HG03175 (cell line): Measurements from ENCODE around the gene ABCC10.
"Not testable (repeated sequence)": the region's sequence is repeated elsewhere in the genome, so short reads cannot be mapped to it uniquely, and the experiment has no call there.

Experiments used
- ATAC-seq: cut with Tn5 transposase; IDR thresholded peaks from one replicate; pipeline ENCODE4 v1.9.1; 2021; ENCODE audit warnings: mild to moderate bottlenecking, moderate library complexity; ENCODE audit not compliant: unreplicated experiment

ABCC10 gene

DNA sequence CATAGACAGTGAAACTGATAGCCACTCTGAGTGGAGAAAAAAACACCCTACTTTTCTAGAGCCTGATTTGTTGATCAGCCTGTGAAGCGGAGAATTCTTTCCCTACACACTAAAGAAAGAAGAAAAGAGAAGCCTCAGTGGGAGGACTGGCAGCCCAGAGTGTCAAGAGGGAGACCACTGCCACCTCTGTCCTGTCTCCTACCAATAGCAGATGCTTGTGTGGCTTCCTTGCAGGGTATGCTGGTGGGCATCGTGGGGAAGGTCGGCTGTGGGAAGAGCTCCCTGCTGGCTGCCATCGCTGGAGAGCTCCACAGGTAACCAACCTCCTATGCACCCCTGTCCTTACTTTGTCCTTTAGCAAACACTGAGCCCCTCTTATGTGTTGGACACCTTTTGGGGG lies 10.4 kb downstream of the ABCC10 start:
- no peak for ATAC-seq

DNA sequence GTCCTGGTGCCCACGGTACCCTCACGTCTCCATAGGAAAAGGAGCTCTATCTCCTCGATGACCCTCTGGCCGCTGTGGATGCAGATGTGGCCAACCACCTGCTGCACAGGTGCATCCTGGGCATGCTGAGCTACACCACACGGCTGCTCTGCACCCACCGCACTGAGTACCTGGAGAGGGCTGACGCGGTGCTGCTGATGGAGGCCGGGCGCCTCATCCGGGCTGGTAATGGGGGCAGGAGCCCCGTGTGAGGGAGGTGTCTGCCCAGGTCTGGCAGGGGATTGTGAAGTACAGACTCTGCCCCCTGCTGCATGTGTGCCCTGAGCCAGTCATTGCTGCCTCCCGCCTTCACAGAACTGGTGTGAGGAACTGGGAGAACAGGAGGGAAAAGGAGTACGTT lies 15.6 kb downstream of the ABCC10 start:
- ATAC-seq: no peak

DNA sequence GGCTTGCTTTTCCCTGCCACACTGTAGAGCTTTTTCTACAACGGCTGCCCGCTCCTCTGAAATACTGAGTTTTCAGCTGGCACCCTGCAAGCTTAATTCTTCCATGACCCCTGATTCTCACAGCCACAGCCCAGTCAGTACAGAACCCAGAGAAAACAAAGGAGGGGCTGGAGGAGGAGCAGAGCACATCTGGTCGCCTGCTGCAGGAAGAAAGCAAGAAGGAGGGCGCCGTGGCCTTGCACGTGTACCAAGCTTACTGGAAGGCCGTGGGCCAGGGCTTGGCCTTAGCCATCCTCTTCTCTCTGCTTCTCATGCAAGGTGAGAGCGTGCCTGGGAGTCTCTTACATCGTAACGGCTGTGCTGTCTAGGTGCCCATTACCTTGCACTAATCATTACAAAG lies 16.7 kb downstream of the ABCC10 start:
- ATAC-seq: no peak

DNA sequence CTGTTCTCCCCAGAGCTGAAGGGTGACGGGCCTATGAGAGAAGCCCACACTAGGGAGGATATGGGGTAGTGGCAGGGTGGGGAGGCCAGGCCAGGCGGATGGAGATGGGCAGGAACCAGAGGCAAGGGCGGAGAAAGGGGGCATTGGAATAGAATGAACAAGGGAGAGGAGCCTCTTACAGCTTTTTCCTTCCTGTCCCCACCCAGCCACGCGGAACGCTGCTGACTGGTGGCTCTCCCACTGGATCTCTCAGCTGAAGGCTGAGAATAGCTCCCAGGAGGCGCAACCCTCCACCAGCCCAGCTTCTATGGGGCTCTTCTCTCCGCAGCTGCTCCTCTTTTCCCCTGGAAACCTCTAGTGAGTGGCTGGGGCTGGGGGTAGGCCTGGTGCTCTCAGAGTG lies 17.2 kb downstream of the ABCC10 start:
- ATAC-seq: no peak

DNA sequence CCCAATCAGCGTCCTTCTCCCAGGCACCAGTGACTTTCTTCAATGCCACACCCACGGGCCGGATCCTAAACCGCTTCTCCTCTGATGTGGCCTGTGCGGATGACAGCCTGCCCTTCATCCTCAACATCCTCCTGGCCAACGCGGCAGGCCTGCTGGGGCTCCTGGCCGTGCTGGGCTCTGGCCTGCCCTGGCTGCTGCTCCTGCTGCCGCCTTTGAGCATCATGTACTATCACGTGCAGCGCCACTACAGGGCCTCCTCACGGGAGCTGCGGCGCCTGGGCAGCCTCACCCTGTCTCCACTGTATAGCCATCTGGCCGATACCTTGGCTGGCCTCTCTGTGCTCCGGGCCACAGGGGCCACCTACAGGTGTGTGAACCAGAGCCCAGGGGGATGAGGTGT lies 18.2 kb downstream of the ABCC10 start:
- ATAC-seq: no peak

DNA sequence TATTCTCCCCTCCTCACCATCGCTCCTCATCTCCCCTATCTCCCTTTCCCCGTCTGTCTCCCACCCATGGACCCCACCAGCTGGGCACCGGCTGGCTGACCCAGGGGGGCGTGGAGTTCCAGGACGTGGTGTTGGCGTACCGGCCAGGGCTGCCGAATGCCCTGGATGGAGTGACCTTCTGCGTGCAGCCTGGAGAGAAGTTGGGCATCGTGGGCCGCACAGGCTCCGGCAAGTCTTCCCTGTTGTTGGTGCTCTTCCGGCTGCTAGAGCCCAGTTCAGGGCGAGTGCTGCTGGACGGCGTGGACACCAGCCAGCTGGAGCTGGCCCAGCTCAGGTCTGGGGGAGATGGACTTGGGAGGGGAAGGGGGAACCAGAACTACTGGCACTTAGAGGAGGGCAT lies 20.3 kb downstream of the ABCC10 start:
- no peak for ATAC-seq

DNA sequence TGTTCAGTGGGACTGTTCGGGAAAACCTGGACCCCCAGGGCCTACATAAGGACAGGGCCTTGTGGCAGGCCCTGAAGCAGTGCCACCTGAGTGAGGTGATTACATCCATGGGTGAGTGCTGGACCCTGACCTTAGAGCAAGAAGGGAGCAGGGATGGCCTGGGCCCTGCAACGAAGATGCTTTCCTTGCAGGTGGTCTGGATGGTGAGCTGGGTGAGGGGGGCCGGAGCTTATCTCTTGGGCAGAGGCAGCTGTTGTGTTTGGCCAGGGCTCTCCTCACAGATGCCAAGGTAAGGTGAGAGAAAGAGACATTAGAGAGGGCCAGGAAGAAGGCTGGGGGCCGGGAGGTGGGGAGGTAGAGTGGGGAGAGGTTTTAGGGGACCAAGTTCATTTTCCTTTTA lies 21.6 kb downstream of the ABCC10 start:
- no peak for ATAC-seq

DNA sequence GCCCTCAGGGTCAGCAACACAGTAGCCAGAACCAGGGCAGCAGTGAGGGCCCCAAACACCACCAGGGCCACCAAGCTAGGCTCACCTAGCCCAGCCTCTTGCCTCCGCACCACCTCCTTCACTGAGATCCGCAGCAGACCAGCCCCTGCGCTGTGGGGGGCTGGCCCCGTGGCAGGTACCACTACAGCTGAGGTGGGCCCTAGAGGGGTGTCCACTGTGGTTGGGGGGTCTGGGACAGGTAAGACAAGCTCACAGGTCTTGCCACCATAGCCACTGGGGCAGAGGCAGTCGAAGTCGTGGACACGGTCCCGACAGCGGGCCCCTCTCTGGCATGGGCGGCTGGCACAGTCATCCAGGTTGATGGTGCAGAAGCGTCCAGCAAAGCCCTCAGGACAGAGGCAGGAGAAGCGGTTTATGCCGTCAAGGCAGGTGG lies 23.4 kb downstream of the ABCC10 start:
- no peak for ATAC-seq

DNA sequence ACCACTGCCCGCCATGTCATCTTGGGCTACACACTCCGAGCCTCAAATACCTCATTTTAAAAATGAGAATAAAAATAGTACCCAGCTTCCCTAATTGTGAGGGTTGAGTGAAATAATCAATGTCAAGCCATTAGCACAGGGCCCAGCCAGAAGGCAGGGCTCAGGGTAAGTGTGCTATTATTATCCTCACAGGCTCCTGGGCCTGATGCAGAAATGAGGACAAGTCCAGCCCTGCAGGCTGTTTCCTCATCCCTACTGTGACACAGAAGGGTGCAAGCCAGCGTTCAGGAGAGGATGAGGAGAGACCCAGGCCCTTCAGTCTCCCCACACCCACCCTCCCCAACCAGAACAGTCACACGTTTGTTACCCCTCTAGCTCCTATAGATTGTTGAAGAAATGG lies 24.0 kb downstream of the ABCC10 start:
- no peak for ATAC-seq

DNA sequence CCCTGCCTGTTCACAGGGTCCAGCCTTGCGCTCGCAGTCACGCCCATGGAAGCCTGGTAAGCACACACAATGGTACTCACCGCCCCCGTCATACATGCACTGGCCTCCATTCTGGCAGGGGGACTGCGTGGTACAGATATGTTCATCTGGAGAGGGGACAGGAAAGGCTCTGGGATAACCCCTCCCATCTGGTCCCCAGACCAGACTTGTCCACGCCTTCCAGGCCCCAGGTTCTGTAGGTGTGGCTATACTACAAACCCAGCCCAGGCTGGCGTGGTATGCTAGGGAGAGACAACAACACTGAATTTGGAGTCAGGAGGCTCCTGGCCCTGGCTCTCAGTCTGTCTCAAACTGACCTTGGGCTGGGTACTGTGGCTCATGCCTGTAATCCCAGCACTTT lies 24.6 kb downstream of the ABCC10 start:
- no peak for ATAC-seq

DNA sequence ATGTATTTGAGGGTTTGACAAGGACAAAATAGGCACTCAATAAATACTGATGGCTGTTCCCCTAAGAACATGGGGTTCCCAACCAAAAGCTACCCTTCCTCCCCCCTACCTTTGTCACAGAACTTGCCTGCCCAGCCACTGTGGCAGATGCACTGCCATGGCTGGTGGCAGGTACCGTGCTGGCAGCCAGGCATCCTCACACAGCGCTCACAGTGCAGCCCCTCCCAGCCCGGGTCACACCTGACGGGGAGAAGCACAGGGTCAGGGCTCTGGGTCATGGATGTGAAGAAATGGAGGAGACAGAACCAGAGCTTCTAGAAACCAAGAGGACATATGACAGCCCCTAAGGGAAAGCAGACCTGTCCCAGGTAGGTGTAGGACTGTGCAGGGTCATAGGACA lies 25.6 kb downstream of the ABCC10 start:
- no peak for ATAC-seq

DNA sequence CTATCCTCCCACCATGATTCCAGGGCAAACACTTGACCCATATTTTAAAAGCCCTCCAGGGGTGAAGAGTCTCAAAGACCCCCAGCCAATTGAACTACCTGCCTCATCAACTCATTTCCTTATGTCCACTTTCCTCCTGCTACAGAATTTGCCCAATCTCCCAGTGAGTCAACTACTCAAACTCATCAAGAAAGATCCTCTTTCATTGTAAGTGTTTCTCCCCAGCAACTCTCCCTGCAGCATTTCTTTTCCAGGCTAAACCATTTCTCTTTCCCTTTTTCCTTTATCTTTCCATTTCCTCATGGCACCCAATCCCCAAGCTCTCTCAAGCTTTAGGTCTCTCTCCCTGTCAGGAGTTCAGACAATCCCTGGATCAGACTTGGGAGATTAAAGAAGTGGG lies 26.5 kb downstream of the ABCC10 start:
- no peak for ATAC-seq

DNA sequence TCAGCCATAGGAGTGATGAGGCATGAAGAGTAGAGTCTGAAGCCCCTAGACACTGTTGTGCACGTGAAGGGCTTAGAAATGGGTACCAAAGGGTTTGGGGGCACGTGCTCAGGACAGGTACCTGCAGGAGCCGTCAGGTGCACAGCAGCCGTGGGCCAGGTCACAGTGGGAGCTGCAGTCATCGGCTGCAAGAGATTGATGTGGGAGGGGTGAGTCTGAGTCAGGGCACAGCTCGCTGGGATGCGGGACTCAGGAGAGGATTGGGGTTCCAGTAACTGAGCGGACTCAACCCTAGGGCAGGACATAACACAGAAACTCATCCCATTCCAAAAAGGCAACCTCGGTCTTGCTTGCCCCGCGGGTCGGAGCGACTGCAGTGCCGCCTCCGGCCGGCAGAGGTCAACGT lies 27.0 kb downstream of the ABCC10 start:
- ATAC-seq: no peak

DNA sequence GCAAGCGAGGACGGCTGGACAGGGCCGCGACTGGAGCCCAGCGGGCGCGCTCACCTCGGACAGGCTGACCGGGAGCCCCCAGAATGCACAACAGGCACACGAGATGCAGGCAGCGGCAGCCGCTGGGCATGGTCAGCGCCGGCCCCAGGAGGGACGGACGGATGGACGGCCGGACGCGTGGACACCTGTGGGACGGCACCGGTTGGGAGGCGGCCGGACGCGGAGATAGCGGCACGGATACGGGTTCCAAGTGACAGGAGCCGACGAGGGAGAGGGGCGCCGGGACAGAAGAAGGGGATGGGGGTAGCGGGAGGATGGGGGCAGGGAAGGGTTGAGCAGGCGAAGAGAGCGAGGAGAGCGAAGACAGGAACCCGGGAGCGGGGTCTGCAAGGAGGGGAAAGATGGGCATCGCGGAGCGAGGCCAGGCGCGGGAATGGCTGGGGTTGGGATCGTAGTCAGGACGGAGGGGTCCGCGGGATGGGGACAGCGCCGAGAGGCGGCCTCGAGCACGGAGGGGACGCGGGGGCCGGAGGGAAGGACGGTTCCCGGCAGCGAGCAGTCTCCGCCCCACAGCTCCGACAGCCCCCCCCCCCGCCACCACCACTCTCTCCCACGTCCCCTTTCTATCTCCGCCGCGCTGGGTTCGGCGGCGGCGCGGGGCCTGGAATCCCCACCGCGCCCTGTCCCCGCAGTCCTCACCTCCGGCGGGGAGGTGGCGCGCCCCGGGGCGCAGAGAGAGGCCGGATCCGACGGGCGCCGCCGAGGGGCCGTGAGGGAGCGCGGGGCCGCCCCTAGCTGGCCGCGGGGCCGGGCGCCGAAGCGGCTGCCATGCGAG lies 27.6 kb downstream of the ABCC10 start:
- no peak for ATAC-seq

DNA sequence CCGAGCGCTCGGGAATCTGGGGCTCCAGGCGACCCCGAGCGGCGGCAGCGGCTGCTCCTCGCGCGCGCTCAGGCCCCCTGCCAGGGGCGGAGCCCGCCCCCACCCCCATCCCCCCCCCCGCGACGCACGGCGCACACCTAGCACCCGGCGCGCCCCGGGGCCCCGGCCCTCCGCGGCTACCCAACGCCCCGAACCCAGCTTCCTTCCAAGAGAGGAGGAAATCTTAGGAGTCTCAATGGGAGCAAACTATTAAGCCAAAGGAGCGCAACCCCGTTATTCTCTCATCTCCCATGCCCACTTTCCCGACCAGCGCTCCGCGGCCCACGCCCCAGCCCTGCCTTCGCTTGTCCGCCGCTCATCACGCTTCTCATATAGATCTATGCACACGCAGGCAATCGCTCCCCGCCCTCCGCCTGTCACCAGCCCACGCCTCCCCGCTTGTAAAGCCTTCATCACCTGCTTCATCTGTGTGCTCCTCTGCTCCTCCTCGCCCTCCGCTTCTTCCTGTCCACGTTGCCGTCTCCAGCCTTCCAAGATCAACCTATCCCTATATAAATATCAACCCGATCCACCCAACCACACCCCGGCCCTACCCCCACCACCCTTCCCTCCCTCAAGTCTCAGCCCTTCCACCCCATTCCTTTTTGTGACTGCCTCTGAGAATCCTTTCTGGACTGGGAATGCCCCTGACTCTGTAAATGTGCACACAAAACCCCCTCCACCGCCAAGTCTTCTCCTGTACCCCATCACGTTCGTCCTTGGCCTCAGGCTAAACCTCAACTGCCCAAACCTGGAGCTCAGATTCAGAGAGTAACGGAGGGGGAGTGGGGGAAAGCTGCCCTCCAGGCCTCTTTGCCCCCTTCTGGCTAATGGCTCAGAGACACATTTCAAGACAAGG lies 28.4 kb downstream of the ABCC10 start, which contains the start of gene DLK2:
DLK2 (minus strand) TSS at position 18 of the 898 bp plus-strand sequence. CDS start 723 bp downstream, outside the sequence.
- ATAC-seq: no peak

DNA sequence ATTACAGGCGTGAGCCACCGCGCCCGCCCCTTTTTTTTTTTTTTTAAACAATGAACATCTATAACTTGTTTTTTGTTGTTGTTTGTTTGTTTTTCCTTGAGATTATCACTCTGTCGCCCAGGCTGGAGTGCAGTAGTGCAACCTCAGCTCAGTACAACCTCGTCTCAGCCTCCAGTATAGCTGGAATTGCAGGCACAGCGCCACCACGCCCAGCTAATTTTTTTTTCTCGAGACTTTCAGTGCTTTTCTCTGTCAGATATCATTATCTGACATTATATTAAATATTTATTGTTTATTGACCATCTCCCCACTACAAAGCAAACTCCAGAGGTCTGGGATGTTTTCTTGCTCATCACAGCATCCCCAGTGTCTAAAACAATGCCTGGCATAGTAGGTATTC lies 30.3 kb downstream of the ABCC10 start:
- ATAC-seq: no peak

DNA sequence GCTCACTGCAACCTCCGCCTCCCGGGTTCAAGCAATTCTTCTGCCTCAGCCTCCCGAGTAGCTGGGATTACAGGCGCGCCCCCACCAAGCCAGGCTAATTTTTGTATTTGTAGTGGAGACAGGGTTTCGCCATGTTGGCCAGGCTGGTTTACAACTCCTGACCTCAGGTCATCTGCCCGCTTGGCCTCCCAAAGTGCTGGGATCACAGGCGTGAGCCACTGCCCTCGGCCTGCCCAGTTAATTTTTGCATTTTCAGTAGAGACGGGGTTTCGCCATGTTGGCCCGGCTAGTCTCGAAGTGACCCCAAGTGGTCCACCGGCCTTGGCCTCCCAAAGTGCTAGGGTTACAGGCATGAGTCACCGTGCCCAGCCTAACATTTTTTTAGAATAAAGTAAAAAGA lies 30.8 kb downstream of the ABCC10 start:
- ATAC-seq: not testable (repeated sequence)

DNA sequence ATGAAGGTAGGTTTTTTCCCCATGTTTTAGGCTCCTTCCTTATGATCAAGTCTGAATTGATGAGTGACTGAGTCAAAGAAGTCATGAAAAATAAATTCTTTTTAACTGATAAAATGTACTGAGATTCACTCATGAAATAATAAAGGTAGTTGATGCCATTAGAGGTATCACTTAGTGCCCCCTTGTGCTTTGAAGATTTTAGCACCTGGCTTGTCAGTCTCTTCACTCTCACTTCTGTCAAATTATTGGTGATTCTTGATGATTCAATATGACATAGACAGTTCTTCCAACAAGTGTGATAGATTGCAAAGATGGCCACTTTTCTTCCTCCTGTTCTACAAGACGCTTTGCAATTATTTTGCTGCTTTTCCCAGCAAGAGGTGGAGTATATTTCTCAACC lies 32.2 kb downstream of the ABCC10 start:
- no peak for ATAC-seq

DNA sequence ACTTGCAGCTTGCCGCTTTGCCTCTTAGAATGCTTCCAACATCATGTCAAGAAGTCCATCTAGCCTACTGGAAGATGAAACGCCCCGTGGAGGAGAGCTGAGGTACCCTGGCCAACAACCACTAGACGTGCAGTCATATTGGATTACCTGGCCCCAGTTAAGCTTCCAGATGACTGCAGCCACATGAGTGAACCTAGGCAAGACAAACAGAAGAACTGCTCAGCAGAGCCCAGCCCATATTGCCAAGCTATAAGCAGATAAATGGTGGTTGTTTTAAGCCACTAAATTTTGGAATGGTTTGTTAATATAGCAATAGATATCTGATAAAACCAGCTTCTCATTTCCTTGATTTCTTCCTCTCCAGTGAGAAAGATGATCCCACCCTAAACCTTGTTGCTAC lies 32.7 kb downstream of the ABCC10 start:
- no peak for ATAC-seq

DNA sequence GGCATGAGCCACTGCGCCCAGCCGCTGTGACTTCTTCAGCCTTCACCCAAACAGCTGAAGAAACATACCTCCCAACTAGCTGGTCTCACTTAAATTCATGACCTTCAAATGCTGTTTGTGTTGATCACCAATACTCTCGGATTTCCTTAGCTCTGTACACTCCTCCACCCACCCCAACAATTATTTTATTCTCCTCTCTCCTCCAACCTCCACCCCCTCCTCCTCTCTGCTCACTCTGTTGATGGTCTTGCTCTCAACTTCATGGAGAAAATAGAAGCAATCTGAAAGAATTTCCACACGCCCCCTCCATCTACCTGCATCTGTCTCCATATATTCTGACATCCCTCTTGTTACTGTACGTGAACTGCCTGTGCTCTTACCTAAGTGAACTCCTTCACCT lies 34.6 kb downstream of the ABCC10 start:
- no peak for ATAC-seq

DNA sequence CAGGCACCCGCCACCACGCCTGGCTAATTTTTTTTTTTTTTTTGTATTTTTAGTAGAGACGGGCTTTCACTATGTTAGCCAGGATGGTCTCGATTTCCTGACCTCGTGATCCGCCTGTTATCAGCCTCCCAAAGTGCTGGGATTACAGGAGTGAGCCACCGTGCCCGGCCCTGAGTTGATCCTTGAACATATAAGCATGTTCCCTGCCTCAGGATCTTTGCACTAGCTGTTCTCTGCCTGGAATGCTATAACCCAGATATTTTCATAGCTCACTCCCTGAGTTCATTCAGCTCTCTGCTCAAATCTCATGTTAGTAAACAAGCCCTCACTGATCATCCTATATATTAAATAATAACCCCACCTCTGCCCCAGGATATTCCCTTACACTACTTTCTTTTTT lies 37.0 kb downstream of the ABCC10 start:
- no peak for ATAC-seq

DNA sequence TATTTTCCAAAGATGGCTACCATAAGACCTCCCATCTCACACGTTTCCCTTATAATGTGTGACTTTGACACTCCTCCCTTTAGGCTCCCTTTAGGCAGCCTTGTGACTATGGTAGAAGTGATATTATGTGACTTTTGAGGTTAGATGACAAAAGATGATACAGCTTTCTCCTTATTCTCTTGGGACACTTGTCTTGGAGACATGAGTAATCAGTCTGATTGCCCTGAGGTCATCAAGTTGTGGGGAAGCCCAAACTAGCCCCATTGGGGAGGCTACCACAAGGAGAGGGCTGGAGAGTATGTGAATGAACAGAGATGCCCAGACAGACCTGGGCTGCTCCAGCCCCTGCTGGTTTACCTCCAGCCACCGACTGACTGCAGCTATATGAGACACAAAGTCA lies 38.6 kb downstream of the ABCC10 start:
- no peak for ATAC-seq
